DOHH2 (cell line): Measurements from ENCODE around the gene CIAO2A.

Experiments used
- EZH2phosphoT487 ChIP-seq: fragments of 200-600 bp; sonication (generic); IDR thresholded peaks from 2 replicates; pipeline ENCODE4 v1.6.1; 2017; ENCODE audit warnings: borderline replicate concordance, mild to moderate bottlenecking, antibody characterized with exemption, low read length, moderate library complexity, mixed read lengths
- TF ChIP-seq, protein P1 (sequence below): fragments of 200-600 bp; sonication (generic); IDR thresholded peaks from one replicate; pipeline ENCODE4 v1.5.1; 2014; ENCODE audit warnings: antibody characterized with exemption, mild to moderate bottlenecking, low read depth, low read length; ENCODE audit not compliant: poor library complexity, severe bottlenecking

DNA sequence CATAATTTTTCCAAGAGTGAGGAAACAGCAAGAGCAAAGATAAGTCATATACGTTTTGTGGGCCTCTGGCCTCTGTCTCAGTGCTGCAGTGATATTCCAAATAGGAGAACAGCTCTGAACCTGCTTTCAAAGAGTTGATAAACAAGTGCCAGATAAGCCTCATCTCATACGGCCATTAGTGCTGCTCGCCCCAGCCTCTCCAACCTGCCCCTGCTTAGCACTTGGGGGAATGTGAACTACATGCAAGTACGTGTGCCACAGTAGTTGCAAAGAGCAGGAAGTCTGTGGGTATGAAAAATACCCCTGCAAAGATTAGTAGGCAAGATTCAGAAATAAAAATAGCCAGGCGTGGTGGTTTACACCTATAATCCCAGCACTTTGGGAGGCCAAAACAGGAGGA is 61.3 kb downstream of the CIAO2A start:
- TF ChIP-seq, protein P1, sequence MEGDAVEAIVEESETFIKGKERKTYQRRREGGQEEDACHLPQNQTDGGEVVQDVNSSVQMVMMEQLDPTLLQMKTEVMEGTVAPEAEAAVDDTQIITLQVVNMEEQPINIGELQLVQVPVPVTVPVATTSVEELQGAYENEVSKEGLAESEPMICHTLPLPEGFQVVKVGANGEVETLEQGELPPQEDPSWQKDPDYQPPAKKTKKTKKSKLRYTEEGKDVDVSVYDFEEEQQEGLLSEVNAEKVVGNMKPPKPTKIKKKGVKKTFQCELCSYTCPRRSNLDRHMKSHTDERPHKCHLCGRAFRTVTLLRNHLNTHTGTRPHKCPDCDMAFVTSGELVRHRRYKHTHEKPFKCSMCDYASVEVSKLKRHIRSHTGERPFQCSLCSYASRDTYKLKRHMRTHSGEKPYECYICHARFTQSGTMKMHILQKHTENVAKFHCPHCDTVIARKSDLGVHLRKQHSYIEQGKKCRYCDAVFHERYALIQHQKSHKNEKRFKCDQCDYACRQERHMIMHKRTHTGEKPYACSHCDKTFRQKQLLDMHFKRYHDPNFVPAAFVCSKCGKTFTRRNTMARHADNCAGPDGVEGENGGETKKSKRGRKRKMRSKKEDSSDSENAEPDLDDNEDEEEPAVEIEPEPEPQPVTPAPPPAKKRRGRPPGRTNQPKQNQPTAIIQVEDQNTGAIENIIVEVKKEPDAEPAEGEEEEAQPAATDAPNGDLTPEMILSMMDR, result no peak
- TF ChIP-seq EZH2phosphoT487, result no peak
